GM18951 (cell line): ENCODE data around the gene SLC51A.
"Not testable (repeated sequence)": the region's sequence is repeated elsewhere in the genome, so short reads cannot be mapped to it uniquely, and the experiment has no call there.

Experiments
- POLR2A ChIP-seq: IDR thresholded peaks from 4 replicates; pipeline ENCODE4 v1.6.1; 2011; ENCODE audit warnings: mild to moderate bottlenecking; ENCODE audit not compliant: insufficient read length, insufficient read depth; ENCODE audit errors: extremely low read depth
- in situ Hi-C: fragments of 300-500 bp; cut with MboI; formaldehyde crosslinking; loops from one replicate; pipeline ENCODE4 v1.12.0; 2022; ENCODE audit warnings: low sequenced_read_pairs, mixed read lengths, inconsistent platforms; ENCODE audit not compliant: unreplicated experiment

SLC51A gene

GRCh38 chr3:196225763-196226364 lies 9.5 kb downstream of the SLC51A start:
- TF ChIP-seq POLR2A, result no peak
- in situ Hi-C loops, result no loop called here

DNA sequence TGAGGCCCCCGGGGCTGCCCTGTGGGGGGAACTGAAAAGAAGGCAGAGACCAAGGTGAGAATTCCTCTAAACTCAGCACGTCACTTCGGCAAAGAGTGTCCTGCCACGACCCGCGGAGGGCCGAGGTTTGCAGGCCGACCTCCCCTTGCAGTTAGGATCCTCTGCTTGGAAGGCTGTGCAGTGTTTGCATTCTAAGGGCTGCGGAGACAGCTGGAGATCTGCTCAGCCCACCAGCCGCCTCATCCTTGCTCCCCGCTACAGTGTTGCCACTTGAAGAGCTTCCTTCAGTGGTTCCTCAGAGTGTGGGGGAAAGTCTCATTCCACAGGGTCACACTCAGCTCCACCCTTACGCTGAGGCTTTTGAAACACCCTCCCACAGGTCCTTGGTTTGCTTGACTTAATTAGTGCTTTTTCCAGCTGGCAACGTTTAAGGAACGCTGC lies 10.8 kb downstream of the SLC51A start:
- no peak for TF ChIP-seq POLR2A
- in situ Hi-C loops, result no loop called here

DNA sequence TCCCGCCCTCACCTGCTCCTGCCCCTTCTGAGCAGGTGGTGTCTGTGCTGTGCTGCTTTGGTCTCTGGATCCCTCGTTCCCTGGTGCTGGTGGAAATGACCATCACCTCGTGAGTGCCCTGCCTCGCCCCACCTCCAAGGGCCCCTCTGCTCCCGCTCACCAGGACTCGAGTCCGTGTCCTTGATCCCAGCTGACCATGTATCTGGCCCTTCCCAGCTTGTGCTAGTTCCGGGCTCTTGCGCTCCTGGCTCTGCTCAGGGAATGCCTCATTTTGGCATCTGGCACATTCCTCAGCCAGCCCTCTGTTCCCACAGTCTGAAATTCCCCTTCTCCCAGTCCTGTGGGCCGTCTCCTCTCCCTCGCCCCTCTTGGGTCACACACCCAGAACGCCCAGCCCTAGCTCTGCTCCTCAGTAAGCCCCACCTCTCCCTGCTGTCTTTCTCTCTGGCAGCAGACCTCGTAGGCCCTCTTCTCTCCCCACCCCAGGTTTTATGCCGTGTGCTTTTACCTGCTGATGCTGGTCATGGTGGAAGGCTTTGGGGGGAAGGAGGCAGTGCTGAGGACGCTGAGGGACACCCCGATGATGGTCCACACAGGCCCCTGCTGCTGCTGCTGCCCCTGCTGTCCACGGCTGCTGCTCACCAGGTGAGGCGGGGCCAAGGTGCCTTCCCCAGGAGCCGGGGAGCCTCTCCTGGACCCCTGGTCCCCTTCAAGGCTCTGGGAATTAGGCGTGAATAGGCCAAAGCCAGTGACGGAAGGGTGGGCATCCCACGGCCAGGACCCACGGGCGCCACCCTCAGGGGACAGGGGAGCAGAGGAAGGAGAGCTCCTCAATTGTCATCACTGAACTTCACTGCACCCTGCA lies 11.5 kb downstream of the SLC51A start:
- TF ChIP-seq POLR2A, result no peak
- in situ Hi-C loops, result no loop called here

DNA sequence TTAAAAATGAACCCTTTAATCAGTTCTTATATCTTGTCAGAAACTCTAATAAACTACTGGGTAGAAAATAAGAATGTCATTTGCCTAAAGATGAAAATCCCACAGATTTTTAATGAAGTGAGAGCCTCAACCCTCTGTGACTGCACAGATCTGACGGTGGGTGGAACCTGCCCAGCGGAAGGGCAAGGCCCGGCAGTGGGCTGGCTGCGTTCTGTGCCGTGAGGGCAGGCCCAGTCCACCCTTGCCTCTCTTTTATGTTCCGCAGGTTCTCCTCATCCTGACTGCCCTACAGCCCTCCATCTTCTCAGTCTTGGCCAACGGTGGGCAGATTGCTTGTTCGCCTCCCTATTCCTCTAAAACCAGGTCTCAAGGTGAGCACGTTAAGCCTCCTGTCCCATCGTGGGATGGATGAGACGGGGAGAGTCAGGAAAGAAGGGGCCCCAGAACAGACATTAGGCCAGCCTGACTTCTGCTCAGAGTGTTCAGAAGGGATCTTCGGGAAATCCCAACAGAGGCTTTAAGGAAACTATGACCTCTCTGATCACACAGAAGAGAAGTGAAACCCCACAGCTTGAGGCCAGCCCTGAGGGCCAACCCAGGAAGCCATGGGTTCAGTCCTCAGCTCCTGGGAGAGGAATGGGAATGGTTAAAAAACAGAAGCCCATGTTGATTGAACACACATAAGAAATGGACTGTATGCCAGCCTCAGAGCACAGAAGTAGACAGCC lies 16.0 kb downstream of the SLC51A start:
- in situ Hi-C loops, result no loop called here
- no peak for TF ChIP-seq POLR2A

DNA sequence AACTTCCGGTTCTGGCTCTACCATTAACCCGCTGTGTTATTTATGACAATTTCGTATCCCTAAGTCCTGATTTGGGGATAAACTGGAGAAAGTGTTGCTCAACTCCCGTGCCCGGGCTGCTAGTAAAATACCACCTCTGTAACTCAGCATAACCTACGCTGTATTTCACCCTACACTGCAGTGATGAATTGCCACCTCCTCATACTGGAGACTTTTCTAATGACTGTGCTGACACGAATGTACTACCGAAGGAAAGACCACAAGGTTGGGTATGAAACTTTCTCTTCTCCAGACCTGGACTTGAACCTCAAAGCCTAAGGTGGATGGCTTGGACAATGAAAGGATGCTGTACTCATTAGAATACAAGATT lies 16.5 kb downstream of the SLC51A start:
- in situ Hi-C loops, result no loop called here
- TF ChIP-seq POLR2A, result no peak

GRCh38 chr3:196235452-196236122 lies 19.3 kb downstream of the SLC51A start:
- no peak for TF ChIP-seq POLR2A
- in situ Hi-C loops, result no loop called here

DNA sequence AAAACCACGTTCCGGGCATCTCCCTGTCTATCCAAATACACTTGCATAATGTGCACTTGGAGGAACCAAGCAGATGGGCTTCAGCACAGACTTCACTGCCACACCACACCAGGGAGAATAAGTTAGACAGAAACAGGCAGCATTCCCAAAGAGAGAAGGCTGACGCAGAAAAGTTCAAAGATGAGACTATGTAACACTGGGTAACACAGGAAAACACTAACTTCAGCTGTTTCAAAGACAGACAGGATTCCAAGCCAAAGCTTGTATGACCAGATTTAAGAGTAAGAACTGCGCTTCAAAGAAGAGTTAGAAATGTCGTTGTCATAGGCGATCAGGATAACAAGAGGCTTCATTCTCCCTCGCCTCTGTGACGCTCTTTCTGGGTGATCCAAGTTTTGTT lies 19.9 kb downstream of the SLC51A start:
- TF ChIP-seq POLR2A, result no peak
- in situ Hi-C loops, result no loop called here

GRCh38 chr3:196237203-196237602 lies 20.9 kb downstream of the SLC51A start:
- in situ Hi-C loops, result no loop called here
- TF ChIP-seq POLR2A, result no peak

DNA sequence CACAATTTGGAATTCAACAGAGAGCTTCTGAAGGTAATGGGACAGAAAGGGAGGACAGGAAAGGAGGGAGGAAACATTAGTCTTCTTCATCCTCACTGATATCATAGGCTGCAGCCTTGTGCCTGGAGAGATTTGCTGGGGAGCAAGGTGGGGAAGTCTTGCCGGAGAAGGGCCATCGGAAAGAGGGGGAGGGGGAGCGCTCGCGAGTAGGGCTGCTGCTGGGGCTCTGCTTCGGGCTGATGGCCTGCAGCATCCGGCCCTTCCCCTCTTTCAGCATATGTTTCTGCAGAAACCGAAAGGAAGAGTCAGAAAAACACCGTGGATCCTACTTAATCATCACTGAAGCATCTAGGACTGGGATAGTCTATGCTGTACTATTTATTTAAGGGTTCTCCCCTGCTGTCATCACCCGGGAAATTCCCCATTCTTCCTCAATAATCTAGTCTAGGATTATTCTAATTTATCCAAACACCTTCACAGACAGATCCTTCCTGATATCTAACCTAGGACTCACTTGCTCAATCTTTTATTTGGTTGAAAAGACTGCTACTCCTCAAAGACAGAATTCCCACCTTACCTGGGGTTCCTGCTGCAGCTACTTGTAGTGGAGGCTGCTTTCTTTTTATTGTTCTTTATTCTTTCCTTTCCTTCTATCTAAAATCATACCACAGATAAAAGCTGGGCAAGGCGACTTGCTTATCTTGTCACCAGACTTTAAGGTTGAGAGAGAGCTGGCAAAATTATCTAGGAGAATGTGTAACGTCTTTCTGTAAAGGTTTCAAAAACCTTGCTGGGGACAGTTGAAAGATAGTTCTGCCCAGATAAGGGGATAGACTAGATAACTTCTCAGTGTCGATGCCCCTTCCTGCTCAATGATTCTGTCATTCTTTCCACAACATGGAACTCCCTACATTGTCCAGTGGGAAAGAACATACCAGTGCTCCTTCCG lies 22.6 kb downstream of the SLC51A start:
- in situ Hi-C loops, result no loop called here

DNA sequence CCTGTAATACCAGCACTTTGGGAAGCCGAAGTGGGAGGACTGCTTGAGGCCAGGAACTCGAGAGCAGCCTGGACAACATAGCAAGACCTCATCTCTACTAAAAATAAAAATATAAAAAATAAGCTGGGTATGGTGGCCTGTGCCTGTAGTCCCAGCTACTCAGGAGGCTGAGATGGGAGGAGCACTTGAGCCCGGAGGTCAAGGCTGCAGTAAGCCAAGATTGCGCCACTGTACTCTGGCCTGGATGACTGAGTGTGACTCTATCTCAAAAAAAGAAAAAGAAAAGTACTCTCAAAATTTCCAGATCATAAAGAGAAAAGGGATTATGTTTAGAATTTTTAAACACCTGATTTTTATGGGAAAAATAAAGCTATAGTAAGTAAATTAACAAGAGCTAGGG lies 24.1 kb downstream of the SLC51A start:
- TF ChIP-seq POLR2A, result no peak
- in situ Hi-C loops, result no loop called here

More for the DNA sequence above, 22.6 kb downstream of the SLC51A start:
- no peak for TF ChIP-seq POLR2A

DNA sequence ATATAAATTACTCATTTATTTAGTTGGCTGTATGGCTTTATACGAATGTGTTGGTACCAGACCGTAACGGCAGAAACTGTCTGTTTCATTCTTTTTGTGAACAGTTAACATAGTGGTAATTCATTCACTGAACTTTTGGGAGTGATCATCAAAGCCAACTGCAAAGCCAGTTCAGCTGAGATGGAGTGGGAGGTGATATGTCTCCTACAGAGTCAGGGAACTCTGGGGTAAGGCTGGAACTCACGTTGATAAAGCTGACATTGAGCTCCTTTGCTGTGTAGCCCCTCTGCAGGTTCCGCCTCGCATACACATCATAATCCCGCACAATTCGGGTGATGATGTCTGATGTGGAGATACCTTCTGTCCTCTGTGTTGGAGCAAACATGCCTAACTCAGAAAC lies 25.4 kb downstream of the SLC51A start:
- in situ Hi-C loops, result no loop called here
- no peak for TF ChIP-seq POLR2A

- in situ Hi-C loops, result not testable (repeated sequence)
Observed at GRCh38 chr3:196244166-196244565, 27.8 kb downstream of the SLC51A start.
